ENCODE results near the gene FKBP5. TPM values are rescaled to one million over a fixed set of nuclear protein-coding genes. Genes with fewer than 3 reads are reported as not detected.

Gene FKBP5
- total RNA-seq, 1 experiment from 2014 or later: 33.9 TPM

GRCh38 chr6:35624341-35625070 lies 64.2 kb downstream of the FKBP5 start:
- no peak for DNase-seq
- H4K8ac ChIP-seq (replicated peaks; ENCODE audit: insufficient read length, low read depth, low read length): no peak overlapping the region
- H3K4me2 ChIP-seq (ENCODE audit: insufficient read depth, insufficient read length, low read length): no peak overlapping the region
- H3K27ac ChIP-seq (ENCODE audit: insufficient read length, low read depth, low read length): no peak overlapping the region
- peaks cover 0 to 5% (median 4%) of the 10 kb centered on the region in 3 experiments; a peak in 2 of 7 replicates for H3K36me3 Mint-ChIP-seq (ENCODE audit: insufficient read depth in 1 of 3, low read depth in 3 of 3)
- TF ChIP-seq CTCF (conservative IDR thresholded peaks at IDR 0.05): peak; percentile 56
- no peak overlapping the region for H4K5ac ChIP-seq (ENCODE audit: insufficient read length, low read depth, low read length)
- no peaks in the 10 kb centered on the region for H3K27me3 Mint-ChIP-seq (ENCODE audit: low read depth)
- H4K91ac ChIP-seq (ENCODE audit: insufficient read length, low read depth, low read length): no peak overlapping the region
- H3K23me2 ChIP-seq (ENCODE audit: insufficient read length, low read depth, low read length, poor library complexity, severe bottlenecking): no peaks in the 10 kb centered on the region
- no peak overlapping the region for H3K4ac ChIP-seq (ENCODE audit: low read depth, low read length)
- H3K79me1 ChIP-seq (ENCODE audit: insufficient read depth, low read depth, low read length, poor library complexity, severe bottlenecking): no peaks in the 10 kb centered on the region
- H3K23ac ChIP-seq (ENCODE audit: insufficient read length, low read depth, low read length): no peak overlapping the region
- no peak overlapping the region for H3K56ac ChIP-seq (ENCODE audit: insufficient read length, low read depth, low read length)
- no peaks in the 10 kb centered on the region for H3K79me2 ChIP-seq (ENCODE audit: insufficient read depth, low read length)
- H3K4me3 Mint-ChIP-seq: no peak overlapping the region
- no peak overlapping the region for H2BK120ac ChIP-seq (ENCODE audit: low read depth, low read length, poor library complexity, severe bottlenecking)
- no peak overlapping the region for H2BK12ac ChIP-seq (ENCODE audit: insufficient read length, low read depth, low read length)
- H4K20me1 ChIP-seq (ENCODE audit: control insufficient read depth, insufficient read depth, insufficient read length): no peaks in the 10 kb centered on the region
- H3T11ph ChIP-seq (ENCODE audit: low read length): no peak overlapping the region
- H3K4me1 ChIP-seq (ENCODE audit: insufficient read depth, low read length): no peaks in the 10 kb centered on the region
- H2AK5ac ChIP-seq (ENCODE audit: insufficient read length, low read length): no peak overlapping the region
- H3K27me3 ChIP-seq (ENCODE audit: insufficient read depth, low read length): no peaks in the 10 kb centered on the region
- no peak overlapping the region for H2BK15ac ChIP-seq (ENCODE audit: low read depth, low read length)
- H2BK20ac ChIP-seq (ENCODE audit: low read depth, low read length, poor library complexity, severe bottlenecking): no peak overlapping the region
- no peak overlapping the region for H3K18ac ChIP-seq (ENCODE audit: insufficient read length, low read depth, low read length)
- H3K27ac Mint-ChIP-seq: peak overlapping the region in 2 of 3 experiments; percentile 7 to 14; a peak in 2 of 7 replicates
- H3K9ac ChIP-seq (ENCODE audit: extremely low read depth, insufficient read length, low read length): no peak overlapping the region
- H2BK5ac ChIP-seq (ENCODE audit: insufficient read length, low read length): no peak overlapping the region
- no peaks in the 10 kb centered on the region for H3K4me1 Mint-ChIP-seq
- no peak overlapping the region for H3K14ac ChIP-seq (ENCODE audit: insufficient read depth, low read length)
- no peaks in the 10 kb centered on the region for H3K9me3 Mint-ChIP-seq
- 100% methylated on average over 1 of the region's 9 CpGs for WGBS (ENCODE audit: extremely low coverage, insufficient read length, low lambda C conversion rate)
- no peaks in the 10 kb centered on the region for H3K9me3 ChIP-seq (ENCODE audit: control insufficient read depth, low read depth, low read length)
- H2AFZ ChIP-seq (ENCODE audit: low read length): no peak overlapping the region
